AG04449 (cell line): ENCODE measurements around the gene SKI.

Experiments used
- CTCF ChIA-PET: fragments of 350-600 bp; formaldehyde crosslinking; extraction: SDS; loops from one replicate; lab custom pipeline; 2021; ENCODE audit warnings: antibody characterized with exemption; lab: Yijun Ruan, JAX
- POLR2A ChIA-PET: fragments of 400-600, 350-600 bp; formaldehyde crosslinking; extraction: SDS; loops from one replicate; lab custom pipeline; 2020; ENCODE audit warnings: antibody characterized with exemption, inconsistent platforms; lab: Yijun Ruan, JAX
- DNase-seq: peaks from one replicate; pipeline ENCODE4 v3.0.0-alpha.2; 2010; ENCODE audit warnings: low read depth, low spot score
- H3K4me3 ChIP-seq: 2 replicates; pipeline ENCODE4 v1.5.1; 2011; ENCODE audit warnings: low read depth, mild to moderate bottlenecking, control low read depth, low read length
- TF ChIP-seq, protein P1 (sequence below): IDR thresholded peaks from one replicate; pipeline ENCODE4 v1.5.1; 2011; ENCODE audit warnings: mild to moderate bottlenecking, moderate library complexity, low read length, control low read depth, inconsistent platforms; ENCODE audit not compliant: insufficient read depth; ENCODE audit errors: missing control alignments

SKI gene

GRCh38 chr1:2201062-2201461 is 27.1 kb upstream of the SKI start:
- TF ChIP-seq, protein P1, sequence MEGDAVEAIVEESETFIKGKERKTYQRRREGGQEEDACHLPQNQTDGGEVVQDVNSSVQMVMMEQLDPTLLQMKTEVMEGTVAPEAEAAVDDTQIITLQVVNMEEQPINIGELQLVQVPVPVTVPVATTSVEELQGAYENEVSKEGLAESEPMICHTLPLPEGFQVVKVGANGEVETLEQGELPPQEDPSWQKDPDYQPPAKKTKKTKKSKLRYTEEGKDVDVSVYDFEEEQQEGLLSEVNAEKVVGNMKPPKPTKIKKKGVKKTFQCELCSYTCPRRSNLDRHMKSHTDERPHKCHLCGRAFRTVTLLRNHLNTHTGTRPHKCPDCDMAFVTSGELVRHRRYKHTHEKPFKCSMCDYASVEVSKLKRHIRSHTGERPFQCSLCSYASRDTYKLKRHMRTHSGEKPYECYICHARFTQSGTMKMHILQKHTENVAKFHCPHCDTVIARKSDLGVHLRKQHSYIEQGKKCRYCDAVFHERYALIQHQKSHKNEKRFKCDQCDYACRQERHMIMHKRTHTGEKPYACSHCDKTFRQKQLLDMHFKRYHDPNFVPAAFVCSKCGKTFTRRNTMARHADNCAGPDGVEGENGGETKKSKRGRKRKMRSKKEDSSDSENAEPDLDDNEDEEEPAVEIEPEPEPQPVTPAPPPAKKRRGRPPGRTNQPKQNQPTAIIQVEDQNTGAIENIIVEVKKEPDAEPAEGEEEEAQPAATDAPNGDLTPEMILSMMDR: no peak
- POLR2A ChIA-PET: interaction anchor here (0.8 kb wide), 1 partner anchor 190 kb away, joined by 4 read pairs; the partner anchor contains the start of genes MORN1 and RER1
- CTCF ChIA-PET: interaction anchor here (0.9 to 26.3 kb wide), 3 partner anchors 11 to 183 kb away, joined by 3 to 891 read pairs (median 3); partner anchors contain the start of genes MORN1 and RER1
- H3K4me3 ChIP-seq: no peak overlapping the region
- no peak for DNase-seq

GRCh38 chr1:2202008-2202575 is 26.0 kb upstream of the SKI start:
- POLR2A ChIA-PET: no interaction called here

DNA sequence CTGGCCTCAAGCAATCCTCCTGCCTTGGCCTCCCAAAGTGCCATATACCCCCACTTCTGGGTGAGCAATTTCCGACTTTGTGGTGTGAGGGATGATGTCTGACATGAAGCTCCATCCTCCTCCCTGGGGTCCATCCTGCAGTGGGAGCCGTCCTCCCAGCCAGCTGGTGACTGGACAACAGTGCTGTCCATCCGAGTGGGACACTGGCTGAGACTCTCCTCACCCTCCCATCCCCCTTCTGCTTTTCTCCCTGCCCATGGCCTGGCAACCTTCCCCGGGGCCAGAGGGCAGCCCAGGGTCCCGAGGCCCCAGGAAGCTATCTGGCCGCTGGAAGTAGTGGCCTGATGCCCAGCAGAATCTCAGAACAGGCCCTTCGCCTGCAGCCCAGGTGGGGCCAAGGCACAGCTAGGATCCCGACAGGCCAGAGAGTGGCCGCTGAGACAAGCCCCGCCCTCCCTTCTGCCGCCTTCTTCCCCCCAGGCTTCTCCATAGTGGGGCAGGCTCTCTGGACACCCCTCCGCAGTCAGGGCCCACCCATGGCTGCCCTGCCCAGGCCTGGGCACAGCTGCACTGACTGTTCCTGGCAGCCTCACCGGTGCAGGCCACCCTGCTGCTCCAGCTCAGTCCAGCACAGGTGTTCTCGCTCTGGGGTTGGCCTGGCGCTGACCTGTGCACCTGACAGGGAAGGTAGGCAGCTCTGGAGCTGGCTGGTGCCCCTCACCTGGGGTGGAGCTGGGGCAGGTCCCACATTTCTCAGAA is 25.1 kb upstream of the SKI start:
- H3K4me3 ChIP-seq: no peak overlapping the region
- TF ChIP-seq, protein P1: no peak
- ChIA-PET POLR2A (no interaction called here), CTCF (interaction anchor here (0.7 to 26.3 kb wide), 4 partner anchors 7 to 182 kb away, joined by 3 to 891 read pairs (median 17); partner anchors contain the start of genes FAAP20, MORN1 and RER1)
- no peak for DNase-seq

More at GRCh38 chr1:2202008-2202575, 26.0 kb upstream of the SKI start:
- CTCF ChIA-PET: interaction anchor here (26.3 kb wide), 1 partner anchor 182 kb away, joined by 891 read pairs; the partner anchor contains the start of genes MORN1 and RER1
- DNase-seq: no peak
- H3K4me3 ChIP-seq: no peak overlapping the region
- TF ChIP-seq, protein P1: no peak

- TF ChIP-seq, protein P1: no peak
- ChIA-PET POLR2A (interaction anchor here (0.6 to 1.4 kb wide), 4 partner anchors 9 to 195 kb away, joined by 3 to 4 read pairs (median 3); no protein-coding TSS in a partner anchor), CTCF (interaction anchor here (0.7 to 26.3 kb wide), 5 partner anchors 8 to 181 kb away, joined by 3 to 891 read pairs (median 5); partner anchors contain the start of genes FAAP20, MORN1 and RER1)
- peak overlapping the region; percentile 61 for H3K4me3 ChIP-seq
- no peak for DNase-seq
Measured at GRCh38 chr1:2203671-2204414, 24.3 kb upstream of the SKI start.

GRCh38 chr1:2204415-2205190 is 23.5 kb upstream of the SKI start:
- DNase-seq: no peak

More at GRCh38 chr1:2204415-2205190, 23.5 kb upstream of the SKI start:
- TF ChIP-seq, protein P1: no peak
- ChIA-PET POLR2A (interaction anchor here (0.6 to 1.4 kb wide), 9 partner anchors 9 to 195 kb away, joined by 3 to 7 read pairs (median 3); partner anchors contain the start of genes MORN1 and RER1), CTCF (interaction anchor here (1.5 to 26.3 kb wide), 4 partner anchors 9 to 180 kb away, joined by 4 to 891 read pairs (median 17); partner anchors contain the start of genes FAAP20, MORN1 and RER1)
- H3K4me3 ChIP-seq: peak overlapping the region; percentile 61
